AG04449 (cell line): ENCODE data around the gene MACC1.

ENCODE experiments used
- CTCF ChIA-PET: fragments of 350-600 bp; formaldehyde crosslinking; extraction: SDS; loops from one replicate; lab custom pipeline; 2021; ENCODE audit warnings: antibody characterized with exemption; lab: Yijun Ruan, JAX
- POLR2A ChIA-PET: fragments of 400-600, 350-600 bp; formaldehyde crosslinking; extraction: SDS; loops from one replicate; lab custom pipeline; 2020; ENCODE audit warnings: antibody characterized with exemption, inconsistent platforms; lab: Yijun Ruan, JAX
- DNase-seq: peaks from one replicate; pipeline ENCODE4 v3.0.0-alpha.2; 2010; ENCODE audit warnings: low read depth, low spot score
- H3K4me3 ChIP-seq: 2 replicates; pipeline ENCODE4 v1.5.1; 2011; ENCODE audit warnings: low read depth, mild to moderate bottlenecking, control low read depth, low read length
- CTCF ChIP-seq: IDR thresholded peaks from one replicate; pipeline ENCODE4 v1.5.1; 2011; ENCODE audit warnings: mild to moderate bottlenecking, moderate library complexity, low read length, control low read depth, inconsistent platforms; ENCODE audit not compliant: insufficient read depth; ENCODE audit errors: missing control alignments

Gene MACC1

GRCh38 chr7:20226860-20227259 lies 9.7 kb upstream of the MACC1 start:
- TF ChIP-seq CTCF: no peak
- DNase-seq: no peak
- CTCF ChIA-PET: interaction anchor here (0.5 kb wide), 1 partner anchor 44 kb away, joined by 4 read pairs; no protein-coding TSS in a partner anchor
- POLR2A ChIA-PET: no interaction called here
- H3K4me3 ChIP-seq: no peak overlapping the region

DNA sequence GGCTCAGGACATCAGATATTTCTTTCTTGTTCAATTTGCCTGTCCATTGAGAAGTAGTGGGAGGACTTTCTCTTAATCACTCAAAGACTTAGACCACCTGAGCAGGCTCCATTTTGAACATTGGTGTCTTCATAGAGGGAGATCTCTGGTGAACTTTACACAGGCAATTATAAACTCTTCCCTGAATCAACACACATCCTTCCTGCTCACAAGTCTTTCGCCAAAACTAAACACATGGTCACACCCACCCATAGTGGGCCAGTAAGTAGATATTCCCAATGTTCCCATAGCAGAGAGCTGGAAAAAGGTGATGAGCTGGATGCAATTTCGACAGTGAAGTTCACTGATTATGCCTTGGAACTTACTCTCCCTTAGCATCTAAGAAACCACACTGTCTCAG lies 8.2 kb upstream of the MACC1 start:
- H3K4me3 ChIP-seq: no peak overlapping the region
- POLR2A ChIA-PET: no interaction called here
- no peak for TF ChIP-seq CTCF
- DNase-seq: no peak
- CTCF ChIA-PET: no interaction called here

DNA sequence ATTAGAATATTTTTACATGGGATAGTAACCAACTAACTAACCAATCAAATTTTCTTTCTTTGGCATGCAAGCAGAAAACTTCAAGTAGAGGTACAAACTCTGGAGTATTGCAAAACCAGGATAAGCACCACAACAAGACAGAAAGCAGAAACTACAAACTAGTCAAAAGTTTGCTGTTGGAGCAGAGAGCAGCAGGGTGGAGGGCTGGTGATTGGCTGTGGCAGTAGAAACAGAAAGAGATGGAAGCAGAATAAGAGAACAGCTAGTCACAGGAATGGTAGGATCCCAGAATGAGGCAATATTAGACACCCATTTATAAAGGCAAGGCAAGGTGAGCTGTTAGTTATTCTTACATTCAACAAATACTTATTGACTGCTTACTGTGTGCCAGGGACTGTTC lies 6.8 kb upstream of the MACC1 start:
- CTCF ChIA-PET: no interaction called here
- DNase-seq: no peak
- POLR2A ChIA-PET: no interaction called here
- H3K4me3 ChIP-seq: no peak overlapping the region
- no peak for TF ChIP-seq CTCF

GRCh38 chr7:20223356-20223755 lies 6.2 kb upstream of the MACC1 start:
- TF ChIP-seq CTCF: no peak
- ChIA-PET CTCF (no interaction called here), POLR2A (no interaction called here)
- DNase-seq: no peak
- no peak overlapping the region for H3K4me3 ChIP-seq

DNA sequence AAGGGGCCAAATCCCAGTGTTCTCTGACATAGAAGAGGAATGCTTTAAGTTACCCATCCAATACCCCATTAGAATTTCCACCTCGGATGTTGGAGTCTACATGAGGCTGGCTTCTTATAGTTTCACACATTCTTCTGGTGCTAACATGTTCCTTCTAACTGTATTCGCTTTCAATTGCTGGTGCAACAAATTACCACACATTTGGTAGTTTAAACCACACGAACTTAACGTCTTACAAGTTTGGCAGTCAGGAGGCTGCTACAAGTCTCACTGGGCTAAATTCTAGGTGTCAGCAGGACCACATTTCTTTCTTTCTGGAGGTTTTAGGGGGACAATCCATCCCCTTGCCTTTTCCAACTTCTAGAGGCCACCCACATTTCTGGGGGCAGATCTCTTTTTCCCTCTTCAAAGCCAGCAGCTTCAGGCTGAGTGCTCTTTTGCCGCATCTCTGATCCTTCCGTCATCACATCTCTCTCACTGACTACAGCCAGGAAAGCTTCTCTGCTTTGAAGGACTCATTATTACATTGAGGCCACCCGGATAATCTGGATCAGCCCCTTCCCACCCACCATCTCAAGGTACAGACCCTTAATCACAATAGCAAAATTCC lies 5.1 kb upstream of the MACC1 start:
- H3K4me3 ChIP-seq: no peak overlapping the region
- TF ChIP-seq CTCF: no peak
- ChIA-PET CTCF (interaction anchor here (1.7 kb wide), 1 partner anchor 18 kb away, joined by 4 read pairs; no protein-coding TSS in a partner anchor), POLR2A (no interaction called here)
- no peak for DNase-seq

DNA sequence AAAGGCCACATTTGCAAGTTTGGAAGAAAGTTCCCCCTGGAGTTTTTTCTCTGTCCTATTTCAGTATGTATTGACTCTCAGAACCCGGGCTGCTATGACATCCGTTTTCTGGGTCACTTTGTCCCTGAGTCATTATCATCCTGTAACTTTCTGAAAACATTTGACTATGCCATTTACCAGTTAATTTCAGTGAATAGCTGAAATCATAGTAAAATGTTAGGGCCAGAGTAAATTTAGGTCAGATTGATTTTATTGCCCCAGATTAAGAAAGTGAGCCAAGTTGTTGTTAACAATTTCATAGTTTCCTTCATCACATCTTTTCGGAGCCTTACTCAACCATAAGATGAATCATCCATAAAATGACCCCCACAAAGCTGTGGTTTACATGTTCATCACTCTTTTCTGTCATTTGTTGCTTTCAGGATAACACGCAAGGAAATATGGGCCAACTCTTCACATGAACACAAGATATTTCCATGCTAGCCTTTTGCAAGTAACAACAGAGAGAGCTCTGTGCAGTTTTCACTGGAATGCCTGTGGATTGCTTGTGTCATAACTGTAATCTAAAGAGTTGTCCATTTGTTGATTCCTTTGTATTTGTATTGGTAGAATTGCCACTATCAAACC lies 3.9 kb upstream of the MACC1 start:
- peak; percentile 72 for DNase-seq
- no peak overlapping the region for H3K4me3 ChIP-seq
- TF ChIP-seq CTCF: no peak
- POLR2A ChIA-PET: interaction anchor here (0.6 kb wide), 1 partner anchor 190 kb away, joined by 3 read pairs; no protein-coding TSS in a partner anchor
- CTCF ChIA-PET: interaction anchor here (1.7 kb wide), 1 partner anchor 19 kb away, joined by 4 read pairs; no protein-coding TSS in a partner anchor
